Fibroblast of lung (primary cell): ENCODE measurements around the gene C11orf68. TPM values are rescaled to one million over a fixed set of nuclear protein-coding genes. Genes with fewer than 3 reads are reported as not detected.

Experiments
- DNase-seq, 2 donors: peaks; one replicate each; pipeline versions ENCODE4 v3.0.0 to v3.0.0-alpha.2; 2010; ENCODE audit warnings: low read depth in 2 of 2
- H2AFZ ChIP-seq: 2 replicates; pipeline ENCODE4 v1.5.1; 2012; ENCODE audit warnings: low read length, control low read depth, inconsistent platforms
- H3K27ac ChIP-seq: 2 replicates; pipeline ENCODE4 v1.5.1; 2011; ENCODE audit warnings: low read length, control low read depth; ENCODE audit not compliant: insufficient read depth
- H3K27me3 ChIP-seq: 2 replicates; pipeline ENCODE4 v1.5.1; 2011; ENCODE audit warnings: mild to moderate bottlenecking, low read length; ENCODE audit not compliant: control insufficient read depth, insufficient read depth
- H3K36me3 ChIP-seq: 2 replicates; pipeline ENCODE4 v1.5.1; 2011; ENCODE audit warnings: low read length; ENCODE audit not compliant: control insufficient read depth, insufficient read depth
- H3K4me1 ChIP-seq: 2 replicates; pipeline ENCODE4 v1.5.1; 2011; ENCODE audit warnings: low read length; ENCODE audit not compliant: control insufficient read depth, insufficient read depth; ENCODE audit errors: extremely low read depth
- H3K4me2 ChIP-seq: 2 replicates; pipeline ENCODE4 v1.5.1; 2011; ENCODE audit warnings: low read length, control low read depth; ENCODE audit not compliant: insufficient read depth; ENCODE audit errors: extremely low read depth
- H3K4me3 ChIP-seq, 4 experiments: fragments of 200-600 bp in 1 of 4; sonication (generic) in 1 of 4; replicated peaks in 1 of 4; 2 replicates each; pipeline ENCODE4 v1.5.1; 2011 to 2016; ENCODE audit warnings: low read length in 4 of 4, low read depth in 3 of 4, mild to moderate bottlenecking in 3 of 4, control low read depth in 2 of 4, inconsistent platforms in 1 of 4, mixed read lengths in 1 of 4; ENCODE audit not compliant: insufficient read depth in 1 of 4; ENCODE audit errors: control extremely low read depth in 1 of 4
- H3K79me2 ChIP-seq: 2 replicates; pipeline ENCODE4 v1.5.1; 2012; ENCODE audit warnings: mild to moderate bottlenecking, low read length, inconsistent platforms; ENCODE audit not compliant: control insufficient read depth, insufficient read depth
- H3K9ac ChIP-seq: 2 replicates; pipeline ENCODE4 v1.5.1; 2011; ENCODE audit warnings: mild to moderate bottlenecking, low read length, control low read depth; ENCODE audit not compliant: insufficient read depth
- H3K9me3 ChIP-seq: 2 replicates; pipeline ENCODE4 v1.5.1; 2012; ENCODE audit warnings: low read depth, low read length; ENCODE audit not compliant: control insufficient read depth, insufficient read depth
- H4K20me1 ChIP-seq: 2 replicates; pipeline ENCODE4 v1.5.1; 2011; ENCODE audit warnings: low read length; ENCODE audit not compliant: control insufficient read depth, insufficient read depth; ENCODE audit errors: extremely low read depth
- EZH2 ChIP-seq: IDR thresholded peaks from 2 replicates; pipeline ENCODE4 v1.5.1; 2012; ENCODE audit warnings: low read length, control low read depth, mild to moderate bottlenecking; ENCODE audit errors: missing control alignments
- polyA plus RNA-seq, 2 donors: library from polyadenylated mRNA; depleted of rRNA in 1 of 2; stranded (reverse) in 1 of 2; unstranded in 1 of 2; fragments of >200 nt; gene quantifications; 2 replicates each; pipeline ENCODE4 v1.2.1, GENCODE V29; 2011 to 2012; ENCODE audit warnings: missing spikeins in 1 of 2
- total RNA-seq: library from RNA; depleted of rRNA; stranded (reverse); fragments of >200 nt; gene quantifications from 2 replicates; pipeline ENCODE4 v1.2.1, GENCODE V29; 2014
- TF ChIP-seq, protein P1 (sequence below), 2 donors: IDR thresholded peaks in 1 of 2; conservative IDR thresholded peaks in 1 of 2; 1 replicate in 1 of 2; 2 replicates in 1 of 2; pipeline ENCODE4 v1.5.1; 2011 to 2012; ENCODE audit warnings: low read length in 2 of 2, control low read depth in 1 of 2, inconsistent platforms in 1 of 2, low read depth in 1 of 2, mild to moderate bottlenecking in 1 of 2

The C11orf68 gene
- total and polyA plus RNA-seq, 2 donors (not counting 1 experiment from before 2014, with no cell fraction given), result 26.6 to 27.6 TPM

- no peak overlapping the region for H3K4me2 ChIP-seq
- H3K4me1 ChIP-seq, result peaks cover 7% of the 10 kb centered on the region
- H2AFZ ChIP-seq, result no peak overlapping the region
- H3K4me3 ChIP-seq, result no peak overlapping the region
- peaks cover 36% of the 10 kb centered on the region for H3K79me2 ChIP-seq
- TF ChIP-seq, protein P1, sequence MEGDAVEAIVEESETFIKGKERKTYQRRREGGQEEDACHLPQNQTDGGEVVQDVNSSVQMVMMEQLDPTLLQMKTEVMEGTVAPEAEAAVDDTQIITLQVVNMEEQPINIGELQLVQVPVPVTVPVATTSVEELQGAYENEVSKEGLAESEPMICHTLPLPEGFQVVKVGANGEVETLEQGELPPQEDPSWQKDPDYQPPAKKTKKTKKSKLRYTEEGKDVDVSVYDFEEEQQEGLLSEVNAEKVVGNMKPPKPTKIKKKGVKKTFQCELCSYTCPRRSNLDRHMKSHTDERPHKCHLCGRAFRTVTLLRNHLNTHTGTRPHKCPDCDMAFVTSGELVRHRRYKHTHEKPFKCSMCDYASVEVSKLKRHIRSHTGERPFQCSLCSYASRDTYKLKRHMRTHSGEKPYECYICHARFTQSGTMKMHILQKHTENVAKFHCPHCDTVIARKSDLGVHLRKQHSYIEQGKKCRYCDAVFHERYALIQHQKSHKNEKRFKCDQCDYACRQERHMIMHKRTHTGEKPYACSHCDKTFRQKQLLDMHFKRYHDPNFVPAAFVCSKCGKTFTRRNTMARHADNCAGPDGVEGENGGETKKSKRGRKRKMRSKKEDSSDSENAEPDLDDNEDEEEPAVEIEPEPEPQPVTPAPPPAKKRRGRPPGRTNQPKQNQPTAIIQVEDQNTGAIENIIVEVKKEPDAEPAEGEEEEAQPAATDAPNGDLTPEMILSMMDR (conservative IDR thresholded peaks at IDR 0.05 in 1 of 2, IDR thresholded peaks at IDR 0.05 in 1 of 2; ENCODE audit: low read depth in 1 of 2, low read length in 2 of 2), result no peak
- no peak for TF ChIP-seq EZH2
- DNase-seq, result no peak
- no peaks in the 10 kb centered on the region for H3K9me3 ChIP-seq
- H3K27ac ChIP-seq, result no peak overlapping the region
- H3K27me3 ChIP-seq, result no peaks in the 10 kb centered on the region
- H3K36me3 ChIP-seq, result peaks cover 36% of the 10 kb centered on the region
- H4K20me1 ChIP-seq, result no peaks in the 10 kb centered on the region
- no peak overlapping the region for H3K9ac ChIP-seq
These were observed 47.3 kb upstream of the C11orf68 start for GRCh38 chr11:65965986-65966762.

DNA sequence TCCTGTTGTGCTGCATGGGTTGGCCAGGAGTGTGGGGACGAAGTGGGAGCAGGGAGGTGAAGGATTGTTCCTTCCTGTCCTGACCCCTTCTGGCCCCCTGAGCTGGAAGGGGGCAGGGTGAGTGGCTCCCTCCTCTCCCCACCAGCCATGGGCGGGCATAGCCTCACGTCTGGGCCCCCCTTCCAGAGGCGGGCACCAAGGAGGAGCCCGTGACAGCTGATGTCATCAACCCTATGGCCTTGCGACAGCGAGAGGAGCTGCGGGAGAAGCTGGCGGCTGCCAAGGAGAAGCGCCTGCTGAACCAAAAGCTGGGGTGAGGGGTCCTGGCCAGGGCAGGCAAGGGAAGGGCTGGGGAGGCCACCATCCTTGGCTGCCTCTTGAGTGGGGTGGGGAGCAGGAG lies 46.0 kb upstream of the C11orf68 start:
- Histone ChIP-seq H3K27ac (no peak overlapping the region), H3K79me2 (peaks cover 36% of the 10 kb centered on the region), H3K27me3 (no peaks in the 10 kb centered on the region), H2AFZ (no peak overlapping the region), H3K4me3 (no peak overlapping the region), H4K20me1 (no peaks in the 10 kb centered on the region), H3K4me2 (no peak overlapping the region), H3K4me1 (peaks cover 7% of the 10 kb centered on the region), H3K36me3 (peaks cover 33% of the 10 kb centered on the region), H3K9ac (no peak overlapping the region), H3K9me3 (no peaks in the 10 kb centered on the region)
- TF ChIP-seq, protein P1 (conservative IDR thresholded peaks at IDR 0.05 in 1 of 2, IDR thresholded peaks at IDR 0.05 in 1 of 2; ENCODE audit: low read depth in 1 of 2, low read length in 2 of 2), result no peak
- no peak for TF ChIP-seq EZH2
- no peak for DNase-seq

- Histone ChIP-seq H3K9me3 (no peaks in the 10 kb centered on the region), H2AFZ (no peak overlapping the region), H4K20me1 (no peaks in the 10 kb centered on the region), H3K79me2 (peaks cover 36% of the 10 kb centered on the region), H3K36me3 (peaks cover 27% of the 10 kb centered on the region), H3K9ac (peak overlapping the region; percentile 96), H3K4me3 (peak overlapping the region; percentile 59 to 97 (median 82)), H3K27ac (peak overlapping the region; percentile 79), H3K4me2 (peak overlapping the region; percentile 86), H3K27me3 (no peaks in the 10 kb centered on the region), H3K4me1 (peaks cover 7% of the 10 kb centered on the region)
- no peak for DNase-seq
- TF ChIP-seq, protein P1 (conservative IDR thresholded peaks at IDR 0.05 in 1 of 2, IDR thresholded peaks at IDR 0.05 in 1 of 2; ENCODE audit: low read depth in 1 of 2, low read length in 2 of 2), result no peak
- no peak for TF ChIP-seq EZH2
These were observed 43.3 kb upstream of the C11orf68 start for GRCh38 chr11:65962141-65962564.
